GM21515 (cell line): Measurements from ENCODE around the gene POLR1A.

Experiments used
- ATAC-seq: cut with Tn5 transposase; IDR thresholded peaks from one replicate; pipeline ENCODE4 v1.9.1; 2021; ENCODE audit not compliant: unreplicated experiment

POLR1A gene

GRCh38 chr2:86097114-86097896, 8.4 kb downstream of the POLR1A start:
- ATAC-seq: no peak

GRCh38 chr2:86094229-86094628, 11.5 kb downstream of the POLR1A start:
- ATAC-seq: no peak

- ATAC-seq: no peak
Observed at GRCh38 chr2:86087936-86088850, 17.5 kb downstream of the POLR1A start.

GRCh38 chr2:86082756-86083155, 22.9 kb downstream of the POLR1A start:
- no peak for ATAC-seq

GRCh38 chr2:86081724-86082123, 24.0 kb downstream of the POLR1A start:
- ATAC-seq: no peak

GRCh38 chr2:86079981-86080911, 25.4 kb downstream of the POLR1A start:
- peak; percentile 76 for ATAC-seq

- ATAC-seq: no peak
Observed at GRCh38 chr2:86078774-86079545, 26.7 kb downstream of the POLR1A start.

GRCh38 chr2:86075886-86076285, 29.8 kb downstream of the POLR1A start:
- no peak for ATAC-seq

GRCh38 chr2:86074811-86075210, 30.9 kb downstream of the POLR1A start:
- no peak for ATAC-seq

GRCh38 chr2:86074256-86074655, 31.4 kb downstream of the POLR1A start:
- no peak for ATAC-seq

- no peak for ATAC-seq
Observed at GRCh38 chr2:86073225-86073624, 32.5 kb downstream of the POLR1A start.

GRCh38 chr2:86072271-86072858, 33.3 kb downstream of the POLR1A start:
- peak; percentile 51 for ATAC-seq

- no peak for ATAC-seq
Observed at GRCh38 chr2:86070868-86071267, 34.8 kb downstream of the POLR1A start.

- ATAC-seq: no peak
Observed at GRCh38 chr2:86069783-86070339, 35.8 kb downstream of the POLR1A start.

GRCh38 chr2:86069091-86069685, 36.5 kb downstream of the POLR1A start:
- no peak for ATAC-seq

GRCh38 chr2:86068648-86069047, 37.0 kb downstream of the POLR1A start:
- no peak for ATAC-seq

GRCh38 chr2:86068136-86068588, 37.5 kb downstream of the POLR1A start:
- ATAC-seq: no peak

- ATAC-seq: no peak
Observed at GRCh38 chr2:86066915-86067314, 38.8 kb downstream of the POLR1A start.

- ATAC-seq: no peak
Observed at GRCh38 chr2:86066007-86066578, 39.6 kb downstream of the POLR1A start.
